ENCODE measurements around the gene RHBDD2.

GRCh38 chr7:75835688-75836285, 43.0 kb upstream of the RHBDD2 start:
- TF ChIP-seq CTCF (IDR thresholded peaks at IDR 0.05), result no peak
- no peak for TF ChIP-seq EZH2 (IDR thresholded peaks at IDR 0.05)

Data from neural progenitor cell (in vitro differentiated cells).